GM13977 (cell line): Measurements from ENCODE around the gene BCAS3.

Source experiments
- DNase-seq: peaks from one replicate; pipeline ENCODE4 v3.0.0; 2012; ENCODE audit warnings: low spot score
- CTCF ChIP-seq: IDR thresholded peaks from 2 replicates; pipeline ENCODE4 v1.5.1; 2012; ENCODE audit warnings: mild to moderate bottlenecking, control low read depth; ENCODE audit not compliant: insufficient read depth; ENCODE audit errors: extremely low read depth, missing control alignments
- in situ Hi-C: fragments of 300-500 bp; cut with MboI; formaldehyde crosslinking; loops from one replicate; pipeline ENCODE4 v1.12.0; 2022; ENCODE audit warnings: low sequenced_read_pairs, low pct_unique_long_range_greater_than_20kb, mixed read lengths, inconsistent platforms; ENCODE audit not compliant: unreplicated experiment

The BCAS3 gene

GRCh38 chr17:61362852-61363600 is 685.4 kb downstream of the BCAS3 start:
- in situ Hi-C loops, result no loop called here
- no peak for DNase-seq
- TF ChIP-seq CTCF, result no peak

- TF ChIP-seq CTCF, result no peak
- in situ Hi-C loops, result no loop called here
- DNase-seq, result no peak
Measured at GRCh38 chr17:61363601-61364462, 686.2 kb downstream of the BCAS3 start.

GRCh38 chr17:61364463-61364846 is 686.8 kb downstream of the BCAS3 start:
- no peak for DNase-seq
- in situ Hi-C loops, result no loop called here
- no peak for TF ChIP-seq CTCF

GRCh38 chr17:61366076-61366714 is 688.5 kb downstream of the BCAS3 start:
- TF ChIP-seq CTCF, result no peak
- DNase-seq, result no peak
- in situ Hi-C loops, result no loop called here

- DNase-seq, result no peak
- no peak for TF ChIP-seq CTCF
- in situ Hi-C loops, result no loop called here
Measured at GRCh38 chr17:61366715-61367413, 689.2 kb downstream of the BCAS3 start.

- DNase-seq, result no peak
- no peak for TF ChIP-seq CTCF
- in situ Hi-C loops, result no loop called here
Measured at GRCh38 chr17:61368049-61368831, 690.6 kb downstream of the BCAS3 start.
